NCI-H128 (cell line): ENCODE measurements around the gene FGA.

ENCODE experiments used
- DNase-seq: peaks from one replicate; lab custom pipeline; 2025; ENCODE audit not compliant: unreplicated experiment; lab: John Stamatoyannopoulos, UW

FGA gene

DNA sequence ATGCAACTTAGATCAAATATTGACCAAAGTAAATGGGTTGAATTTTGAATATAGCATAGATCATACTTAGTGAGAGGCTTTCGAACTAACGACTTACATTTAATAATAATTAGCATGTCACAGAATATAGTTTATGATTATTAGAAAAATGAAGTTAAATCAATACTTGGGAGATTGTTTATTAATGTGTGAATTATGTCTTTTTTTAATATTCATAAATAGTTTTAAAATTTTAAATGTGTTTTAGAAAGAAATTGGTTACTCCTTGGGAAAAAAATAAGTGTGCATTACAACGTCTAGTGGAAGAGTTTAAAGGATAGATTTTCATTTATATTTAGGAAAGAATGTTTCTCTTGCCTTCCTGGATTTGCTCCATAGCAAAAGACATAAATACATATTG lies 7.3 kb downstream of the FGA start:
- DNase-seq = no peak

DNA sequence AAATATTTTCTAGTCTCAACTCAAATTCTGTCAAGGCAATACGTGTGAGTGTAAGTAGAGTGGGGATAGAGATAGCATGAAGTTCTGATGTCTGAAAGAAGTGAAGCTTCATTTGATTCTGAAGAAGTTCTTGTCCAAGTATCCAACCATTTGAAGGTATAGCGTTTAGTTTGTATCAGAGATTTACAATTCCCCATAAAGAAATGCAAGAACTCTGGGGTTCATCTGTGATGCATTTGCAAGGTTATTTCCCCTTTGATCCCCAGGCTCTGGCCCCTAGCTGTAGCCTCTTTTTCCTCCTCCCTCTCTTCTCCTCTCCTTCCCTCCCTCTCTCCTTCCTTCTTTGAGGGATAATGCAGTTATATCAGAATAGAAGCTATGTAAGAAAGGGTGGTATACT lies 7.8 kb downstream of the FGA start:
- no peak for DNase-seq

DNA sequence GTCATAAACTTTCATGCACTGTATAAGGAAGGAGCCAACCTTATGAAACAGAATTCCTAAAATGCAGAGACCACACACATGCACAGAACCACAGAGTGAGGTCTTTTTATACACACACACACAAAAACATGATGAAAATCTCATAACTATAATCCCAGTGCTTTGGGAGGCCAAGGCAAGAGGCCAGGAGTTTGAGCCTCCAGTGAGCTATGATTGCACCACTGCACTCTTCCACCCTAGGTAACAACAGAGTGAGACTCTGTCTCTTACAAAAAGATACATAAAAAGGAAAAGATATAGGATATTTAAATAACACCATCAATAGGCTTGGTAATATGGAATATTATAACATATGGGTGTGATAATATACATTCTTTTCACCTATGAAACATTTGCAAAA lies 10.6 kb downstream of the FGA start:
- DNase-seq = no peak

DNA sequence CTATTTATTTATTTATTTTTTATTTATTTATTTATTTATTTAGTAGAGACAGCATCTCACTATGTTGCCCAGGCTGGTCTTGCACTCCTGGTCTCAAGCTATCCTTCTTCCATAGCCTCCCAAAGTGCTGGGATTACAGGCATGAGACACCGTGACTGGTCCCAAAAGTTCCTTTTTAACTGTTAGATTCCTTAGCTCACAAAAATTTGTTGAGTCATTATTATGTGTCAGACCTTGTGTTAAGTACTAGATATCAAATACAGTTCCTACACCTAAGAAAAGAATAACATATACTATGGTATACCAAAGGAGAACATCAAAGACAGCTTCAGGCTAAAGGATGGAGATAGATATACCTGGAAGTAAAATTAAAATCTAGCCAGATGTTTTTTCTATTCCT lies 11.6 kb downstream of the FGA start:
- DNase-seq = no peak

DNA sequence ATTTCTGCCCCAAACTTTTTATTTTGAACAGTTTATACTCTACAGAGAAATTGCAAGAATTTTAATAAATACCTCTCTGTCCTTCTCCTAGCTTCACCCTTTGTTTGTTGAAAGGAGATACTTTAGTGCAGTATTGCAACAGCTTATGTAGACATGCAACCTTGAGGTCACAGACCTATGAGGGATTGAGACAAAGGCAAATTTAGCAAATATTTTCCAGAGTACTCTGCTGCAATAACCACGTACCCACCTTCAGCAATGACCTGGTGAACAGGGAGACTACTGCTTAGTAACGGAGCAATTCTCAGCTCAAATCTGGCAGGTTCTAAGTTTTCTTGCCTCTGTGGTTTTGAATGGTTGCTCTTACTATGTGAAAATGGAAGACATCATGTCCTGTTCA lies 13.2 kb downstream of the FGA start:
- DNase-seq = no peak

DNA sequence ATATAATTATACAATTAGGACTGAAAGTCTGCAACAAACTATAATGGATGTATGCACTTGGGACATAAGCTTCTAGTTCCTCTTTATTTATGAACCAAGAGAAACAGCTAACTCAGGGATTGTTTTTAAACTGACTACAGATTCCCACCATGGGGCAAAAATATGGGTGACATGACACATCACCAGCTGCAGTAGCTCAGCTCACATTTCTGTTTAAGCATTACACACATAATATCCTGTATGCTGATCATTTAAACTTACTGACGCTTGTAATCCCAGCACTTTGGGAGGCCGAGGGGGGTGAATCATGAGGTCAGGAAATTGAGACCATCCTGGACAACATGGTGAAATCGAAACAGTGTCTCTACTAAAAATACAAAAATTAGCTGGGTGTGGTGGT lies 16.2 kb downstream of the FGA start:
- no peak for DNase-seq

DNA sequence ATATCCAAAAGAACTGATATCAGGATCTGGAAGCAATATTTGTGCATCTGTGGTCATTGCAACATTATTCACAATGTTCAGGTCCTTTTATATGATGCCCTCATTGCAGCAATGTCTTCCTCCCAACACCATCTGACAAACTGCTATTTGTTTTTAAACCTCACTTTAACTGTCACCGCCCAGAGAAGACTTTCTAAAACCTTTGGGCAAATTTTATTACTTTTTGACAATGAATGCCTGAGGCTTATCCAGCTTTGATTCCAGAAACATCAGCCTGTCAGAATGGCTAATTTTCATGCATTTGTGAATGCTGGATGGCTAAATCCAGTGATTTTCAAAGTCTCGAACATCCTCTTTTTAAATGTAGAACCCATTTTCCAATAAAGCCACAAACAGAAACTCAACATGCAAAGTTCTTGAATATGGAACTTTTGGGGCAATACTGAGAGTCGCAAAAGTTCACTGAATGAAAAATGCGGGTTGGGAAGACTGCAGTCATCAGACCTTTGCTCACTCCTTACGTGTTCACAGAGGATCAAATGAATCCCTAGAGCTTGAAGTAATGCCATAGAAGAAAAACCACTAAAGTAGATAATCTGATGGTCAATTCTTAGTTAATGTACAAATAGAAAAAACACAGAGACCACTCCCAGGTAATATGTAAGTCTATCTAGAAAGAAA lies 17.2 kb downstream of the FGA start:
- no peak for DNase-seq

DNA sequence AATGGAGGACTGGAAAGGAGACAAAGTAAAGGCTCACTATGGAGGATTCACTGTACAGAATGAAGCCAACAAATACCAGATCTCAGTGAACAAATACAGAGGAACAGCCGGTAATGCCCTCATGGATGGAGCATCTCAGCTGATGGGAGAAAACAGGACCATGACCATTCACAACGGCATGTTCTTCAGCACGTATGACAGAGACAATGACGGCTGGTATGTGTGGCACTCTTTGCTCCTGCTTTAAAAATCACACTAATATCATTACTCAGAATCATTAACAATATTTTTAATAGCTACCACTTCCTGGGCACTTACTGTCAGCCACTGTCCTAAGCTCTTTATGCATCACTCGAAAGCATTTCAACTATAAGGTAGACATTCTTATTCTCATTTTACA lies 21.0 kb downstream of the FGA start:
- DNase-seq = no peak

DNA sequence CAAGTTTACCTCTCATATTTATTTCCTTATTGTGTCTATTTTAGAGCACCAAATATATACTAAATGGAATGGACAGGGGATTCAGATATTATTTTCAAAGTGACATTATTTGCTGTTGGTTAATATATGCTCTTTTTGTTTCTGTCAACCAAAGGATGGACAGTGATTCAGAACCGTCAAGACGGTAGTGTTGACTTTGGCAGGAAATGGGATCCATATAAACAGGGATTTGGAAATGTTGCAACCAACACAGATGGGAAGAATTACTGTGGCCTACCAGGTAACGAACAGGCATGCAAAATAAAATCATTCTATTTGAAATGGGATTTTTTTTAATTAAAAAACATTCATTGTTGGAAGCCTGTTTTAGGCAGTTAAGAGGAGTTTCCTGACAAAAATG lies 21.5 kb downstream of the FGA start:
- no peak for DNase-seq

DNA sequence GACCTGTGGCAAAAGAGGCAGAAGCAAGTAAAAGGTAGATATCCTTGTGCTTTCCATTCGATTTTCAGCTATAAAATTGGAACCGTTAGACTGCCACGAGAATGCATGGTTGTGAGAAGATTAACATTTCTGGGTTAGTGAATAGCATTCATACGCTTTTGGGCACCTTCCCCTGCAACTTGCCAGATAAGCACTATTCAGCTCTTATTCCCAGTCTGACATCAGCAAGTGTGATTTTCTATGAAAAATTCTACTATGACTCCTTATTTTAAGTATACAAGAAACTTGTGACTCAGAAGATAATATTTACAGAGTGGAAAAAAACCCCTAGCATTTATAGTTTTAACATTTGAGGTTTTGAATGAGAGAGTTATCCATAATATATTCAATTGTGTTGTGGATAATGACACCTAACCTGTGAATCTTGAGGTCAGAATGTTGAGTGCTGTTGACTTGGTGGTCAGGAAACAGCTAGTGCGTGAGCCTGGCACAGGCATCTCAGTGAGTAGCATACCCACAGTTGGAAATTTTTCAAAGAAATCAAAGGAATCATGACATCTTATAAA lies 23.8 kb downstream of the FGA start:
- DNase-seq = no peak

DNA sequence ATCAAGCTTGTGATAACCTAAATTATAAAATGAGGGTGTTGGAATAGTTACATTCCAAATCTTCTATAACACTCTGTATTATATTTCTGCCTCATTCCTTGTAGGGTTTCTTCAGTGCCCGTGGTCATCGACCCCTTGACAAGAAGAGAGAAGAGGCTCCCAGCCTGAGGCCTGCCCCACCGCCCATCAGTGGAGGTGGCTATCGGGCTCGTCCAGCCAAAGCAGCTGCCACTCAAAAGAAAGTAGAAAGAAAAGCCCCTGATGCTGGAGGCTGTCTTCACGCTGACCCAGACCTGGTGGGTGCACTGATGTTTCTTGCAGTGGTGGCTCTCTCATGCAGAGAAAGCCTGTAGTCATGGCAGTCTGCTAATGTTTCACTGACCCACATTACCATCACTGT lies 24.8 kb downstream of the FGA start:
- DNase-seq = no peak

DNA sequence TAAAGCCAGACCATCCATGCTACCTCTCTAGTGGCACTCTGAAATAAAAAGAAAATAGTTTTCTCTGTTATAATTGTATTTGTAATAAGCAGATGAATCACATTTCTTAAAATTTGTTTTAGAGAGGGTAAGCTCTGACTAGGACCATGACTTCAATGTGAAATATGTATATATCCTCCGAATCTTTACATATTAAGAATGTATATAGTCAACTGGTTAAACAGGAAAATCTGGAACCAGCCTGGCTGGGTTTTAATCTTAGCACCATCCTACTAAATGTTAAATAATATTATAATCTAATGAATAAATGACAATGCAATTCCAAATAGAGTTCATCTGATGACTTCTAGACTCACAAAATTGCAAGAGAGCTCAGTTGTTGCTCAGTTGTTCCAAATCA lies 26.2 kb downstream of the FGA start:
- DNase-seq = no peak

DNA sequence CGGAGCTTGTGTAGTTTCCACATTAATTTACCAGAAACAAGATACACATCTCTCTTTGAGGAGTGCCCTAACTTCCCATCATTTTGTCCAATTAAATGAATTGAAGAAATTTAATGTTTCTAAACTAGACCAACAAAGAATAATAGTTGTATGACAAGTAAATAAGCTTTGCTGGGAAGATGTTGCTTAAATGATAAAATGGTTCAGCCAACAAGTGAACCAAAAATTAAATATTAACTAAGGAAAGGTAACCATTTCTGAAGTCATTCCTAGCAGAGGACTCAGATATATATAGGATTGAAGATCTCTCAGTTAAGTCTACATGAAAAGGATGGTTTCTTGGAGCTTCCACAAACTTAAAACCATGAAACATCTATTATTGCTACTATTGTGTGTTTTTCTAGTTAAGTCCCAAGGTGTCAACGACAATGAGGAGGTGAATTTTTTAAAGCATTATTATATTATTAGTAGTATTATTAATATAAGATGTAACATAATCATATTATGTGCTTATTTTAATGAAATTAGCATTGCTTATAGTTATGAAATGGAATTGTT lies 27.8 kb downstream of the FGA start, which contains the start of gene FGB:
Gene FGB (plus strand): TSS at position 315 of the 558 bp plus-strand sequence. CDS start 8 bp downstream, at position 323.
- no peak for DNase-seq

DNA sequence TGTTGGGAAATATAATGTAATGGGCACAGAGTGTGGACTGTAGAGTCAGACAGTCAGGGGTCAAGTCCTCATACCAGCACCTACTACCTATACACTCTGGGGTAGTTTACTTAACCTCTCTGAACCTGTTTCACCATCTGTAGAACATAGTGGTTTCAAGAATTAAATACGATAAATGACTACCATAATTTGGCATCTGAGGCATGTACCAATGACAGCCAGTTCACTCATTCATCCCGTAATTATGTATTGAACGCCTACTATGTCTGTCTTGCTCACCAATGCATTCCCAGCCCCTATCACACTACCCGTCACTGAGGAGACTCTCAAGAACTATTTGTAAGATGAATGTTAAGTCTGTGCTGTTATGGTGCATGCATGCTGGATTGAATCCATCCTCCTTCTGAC lies 29.7 kb downstream of the FGA start:
- no peak for DNase-seq

DNA sequence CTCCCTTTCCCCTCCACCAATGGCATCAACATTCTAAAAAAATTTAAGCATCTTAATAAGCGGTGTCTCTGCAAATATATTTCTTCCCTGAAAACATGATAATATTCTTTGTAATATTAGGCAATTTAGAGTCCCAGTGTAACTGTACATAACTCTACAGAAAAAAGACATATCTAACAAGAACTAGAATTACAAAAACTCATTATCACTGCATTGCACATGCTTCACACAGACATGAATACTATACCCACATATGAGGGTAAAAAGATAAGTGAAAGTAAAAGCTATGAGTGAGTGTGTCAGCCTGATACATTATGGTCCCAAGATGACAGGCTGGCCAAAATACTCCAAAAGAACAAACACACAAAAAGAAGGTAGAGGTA lies 30.1 kb downstream of the FGA start:
- no peak for DNase-seq

DNA sequence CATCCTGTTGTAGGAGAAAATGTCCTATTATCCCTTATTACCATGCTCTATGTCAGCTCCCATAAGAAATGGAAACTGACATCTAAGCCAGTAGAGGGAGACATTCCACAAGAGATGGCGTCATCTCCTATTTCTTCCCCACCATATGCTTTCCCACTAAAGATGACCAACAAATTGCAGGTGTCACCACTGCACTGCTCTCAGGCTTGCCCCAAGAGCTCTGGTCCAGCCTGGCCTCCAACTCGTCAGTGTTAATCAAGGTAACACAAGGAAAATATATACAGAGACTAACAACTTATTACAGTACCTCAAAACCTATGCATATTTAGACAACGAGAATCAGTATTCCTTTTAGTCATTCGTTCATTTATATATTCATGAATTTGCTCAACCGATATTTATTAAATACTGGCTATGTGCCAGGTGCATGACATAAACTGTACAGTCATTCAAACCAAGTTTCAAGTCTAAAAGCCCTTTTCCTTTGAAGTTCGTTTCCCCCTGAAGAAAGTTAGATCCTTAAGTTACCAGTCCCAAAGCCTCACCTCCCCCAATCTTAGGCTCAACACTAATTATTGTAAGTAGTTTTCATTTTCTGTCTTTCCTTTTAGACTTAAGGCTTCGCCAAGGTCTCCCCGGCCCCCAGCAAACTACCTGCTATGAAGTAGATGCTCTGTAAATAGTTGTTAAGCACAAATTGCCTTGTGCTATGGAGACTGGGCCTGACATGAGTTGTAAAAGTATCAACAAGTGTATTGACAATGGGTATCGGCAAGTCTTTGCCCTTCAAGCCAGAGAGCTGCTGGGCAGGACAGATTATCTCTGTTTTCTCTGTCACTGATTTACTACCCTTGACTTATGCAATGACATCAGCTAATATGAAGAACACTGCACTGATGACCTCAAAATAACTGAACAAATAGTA lies 30.8 kb downstream of the FGA start:
- DNase-seq = no peak

DNA sequence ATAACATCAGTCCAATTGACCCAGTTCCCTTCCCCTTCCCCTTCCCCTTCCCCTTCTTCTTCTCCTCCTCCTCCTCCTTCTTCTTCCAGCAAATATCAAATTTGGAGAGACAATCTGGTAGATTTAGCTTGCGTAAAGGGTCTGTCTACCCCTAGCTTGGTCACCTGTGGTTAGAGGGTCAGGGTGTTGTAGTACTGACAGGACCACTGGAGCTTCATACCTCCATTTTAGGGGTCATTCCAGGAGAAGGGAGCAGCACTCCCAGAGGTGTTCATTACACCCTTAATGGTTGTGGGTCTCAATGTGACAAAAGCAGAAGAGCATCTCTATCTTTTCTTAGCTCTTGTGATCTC lies 31.4 kb downstream of the FGA start:
- no peak for DNase-seq

DNA sequence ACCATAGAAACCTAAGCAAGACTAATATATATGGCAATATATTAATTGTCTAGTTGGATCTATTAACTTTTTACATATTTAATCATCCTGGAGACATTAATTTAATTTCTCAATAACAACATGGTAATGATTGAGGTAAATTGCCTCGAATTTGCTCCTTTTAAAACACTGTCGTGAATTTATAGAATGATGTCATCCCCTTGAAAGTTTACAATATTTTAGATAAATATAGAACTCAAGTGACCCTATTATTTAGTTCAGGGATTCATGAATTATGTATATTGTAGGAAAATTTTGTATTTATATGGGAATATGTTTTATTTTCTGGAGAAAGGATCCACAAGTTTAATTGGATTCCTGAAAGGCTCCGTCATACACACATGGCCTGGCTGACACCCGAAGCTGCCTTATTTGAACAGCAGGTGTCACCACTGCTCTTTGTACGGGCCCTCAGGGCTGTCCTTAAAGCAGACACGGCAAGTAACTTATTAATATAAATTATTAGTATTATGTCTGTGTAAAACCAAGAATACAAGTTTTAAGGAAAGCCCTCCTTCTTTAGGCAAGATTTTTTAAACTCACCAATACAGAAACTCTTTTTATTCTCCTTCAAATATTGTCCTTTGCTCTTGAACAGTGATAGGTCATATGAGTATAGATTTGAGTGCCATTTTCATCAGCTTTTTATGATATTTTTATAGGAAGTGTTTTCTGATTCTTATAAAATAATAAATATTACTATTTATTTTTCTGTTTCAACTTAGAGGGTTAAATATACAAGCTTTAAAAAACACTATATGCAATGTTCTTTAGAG lies 38.5 kb downstream of the FGA start:
- no peak for DNase-seq

DNA sequence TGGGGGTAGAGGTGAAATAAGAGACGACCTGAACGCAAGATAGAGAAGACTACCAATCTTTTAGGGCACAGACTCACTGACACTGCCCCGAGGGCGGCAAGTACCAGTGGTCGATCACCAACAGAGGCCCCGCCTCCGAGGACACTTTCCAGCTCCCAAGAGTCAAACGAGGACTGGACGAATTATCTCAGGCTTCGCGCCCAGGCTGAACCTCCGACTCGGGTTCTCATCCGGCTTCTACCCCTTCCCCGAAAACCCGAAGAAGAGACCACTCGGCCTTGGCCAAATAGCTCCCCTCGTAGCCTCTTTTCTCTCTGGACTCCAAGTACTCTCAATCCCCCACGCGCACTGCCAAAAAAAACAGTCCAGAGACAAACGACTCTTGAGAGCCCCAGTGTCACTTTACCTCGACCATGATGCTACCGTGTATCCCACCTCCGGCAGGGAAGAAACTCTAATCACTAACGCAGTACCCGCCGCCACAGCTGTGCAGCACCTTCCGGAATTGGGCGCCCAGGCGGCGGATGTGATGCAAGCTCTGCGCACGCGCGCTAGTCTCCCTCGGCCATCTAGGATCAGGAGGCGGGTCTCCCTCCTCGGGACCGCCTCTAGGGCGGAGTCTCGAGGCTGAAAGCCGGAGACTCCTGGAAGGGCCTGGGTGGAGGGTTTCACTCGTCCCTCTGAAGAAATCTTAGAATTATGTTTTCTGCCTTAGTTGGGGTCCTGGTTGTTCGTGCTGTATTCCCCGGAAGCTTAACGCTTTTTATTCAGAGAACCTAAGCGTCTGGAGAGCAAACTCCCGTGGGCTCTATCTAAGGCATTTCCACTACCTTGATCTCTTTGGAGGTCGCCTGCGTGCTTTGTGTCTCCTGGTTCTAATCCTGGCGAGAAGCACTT lies 40.4 kb downstream of the FGA start, which contains the start of gene PLRG1:
Gene PLRG1 (minus strand): TSS at position 507 of the 897 bp plus-strand sequence. CDS start 92 bp downstream, at position 415.
- DNase-seq = peak; percentile 72

DNA sequence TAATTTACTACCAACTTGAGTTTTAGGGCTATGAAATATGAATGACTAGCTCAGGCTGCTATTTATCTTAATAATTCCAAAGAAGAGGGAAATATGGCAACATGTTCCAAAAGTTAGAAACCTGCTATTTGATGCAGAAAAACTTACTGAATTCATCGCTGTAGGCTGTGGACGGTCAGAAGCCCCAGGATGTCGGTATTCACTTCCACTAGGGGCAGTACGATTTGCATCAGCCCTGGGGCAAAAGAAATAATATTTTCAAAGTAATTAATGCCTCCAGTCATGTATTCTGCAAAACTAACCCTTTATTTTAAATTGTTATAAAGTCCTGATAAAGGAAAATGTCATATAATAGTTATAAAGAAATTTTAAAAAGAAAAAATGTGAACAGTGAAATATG lies 44.9 kb downstream of the FGA start:
- DNase-seq = no peak
